GM18951 (cell line): ENCODE results near the gene NSFL1C.
"Not testable (repeated sequence)": the region's sequence is repeated elsewhere in the genome, so short reads cannot be mapped to it uniquely, and the experiment has no call there.

Experiments
- POLR2A ChIP-seq: IDR thresholded peaks from 4 replicates; pipeline ENCODE4 v1.6.1; 2011; ENCODE audit warnings: mild to moderate bottlenecking; ENCODE audit not compliant: insufficient read length, insufficient read depth; ENCODE audit errors: extremely low read depth
- in situ Hi-C: fragments of 300-500 bp; cut with MboI; formaldehyde crosslinking; loops from one replicate; pipeline ENCODE4 v1.12.0; 2022; ENCODE audit warnings: low sequenced_read_pairs, mixed read lengths, inconsistent platforms; ENCODE audit not compliant: unreplicated experiment

NSFL1C gene

DNA sequence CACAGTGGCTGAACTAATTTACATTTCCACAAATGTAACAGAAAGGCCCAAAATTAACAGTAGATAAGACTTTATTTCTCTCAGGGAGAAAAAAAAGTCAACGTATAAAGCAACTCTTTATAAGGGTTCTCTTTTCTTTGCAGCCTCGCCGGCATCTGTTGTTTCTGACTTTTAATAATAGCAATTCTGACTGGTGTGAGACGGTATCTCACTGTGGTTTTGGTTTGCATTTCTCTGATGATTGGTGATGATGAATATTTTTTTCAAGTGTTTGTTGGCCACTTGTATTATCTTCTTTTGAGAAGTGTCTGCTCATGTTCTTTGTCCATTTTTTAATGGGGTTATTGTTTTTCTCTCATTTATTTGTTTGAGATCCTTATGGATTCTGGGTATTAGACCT, 46.6 kb downstream of the NSFL1C start:
- no peak for TF ChIP-seq POLR2A
- in situ Hi-C loops = no loop called here

DNA sequence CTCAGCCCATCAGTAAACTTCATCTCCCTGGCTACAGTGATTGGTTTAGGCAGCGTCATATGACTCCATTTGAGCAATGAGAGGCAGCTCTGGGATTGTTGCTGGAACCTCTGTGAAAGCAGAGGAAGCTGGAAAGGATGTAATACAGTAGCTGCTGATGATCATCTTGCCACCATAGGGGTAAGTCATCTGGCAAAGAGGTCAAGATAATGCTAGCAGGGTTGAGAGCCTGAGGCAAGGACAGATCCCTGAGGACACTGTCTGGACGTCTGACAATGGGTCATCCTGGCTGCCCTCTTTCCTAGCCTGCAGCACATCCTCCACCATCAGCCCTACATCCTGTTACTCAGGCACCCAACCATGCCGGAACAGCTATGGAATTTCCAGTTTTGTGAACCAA, 48.3 kb downstream of the NSFL1C start:
- TF ChIP-seq POLR2A = no peak
- in situ Hi-C loops = no loop called here

DNA sequence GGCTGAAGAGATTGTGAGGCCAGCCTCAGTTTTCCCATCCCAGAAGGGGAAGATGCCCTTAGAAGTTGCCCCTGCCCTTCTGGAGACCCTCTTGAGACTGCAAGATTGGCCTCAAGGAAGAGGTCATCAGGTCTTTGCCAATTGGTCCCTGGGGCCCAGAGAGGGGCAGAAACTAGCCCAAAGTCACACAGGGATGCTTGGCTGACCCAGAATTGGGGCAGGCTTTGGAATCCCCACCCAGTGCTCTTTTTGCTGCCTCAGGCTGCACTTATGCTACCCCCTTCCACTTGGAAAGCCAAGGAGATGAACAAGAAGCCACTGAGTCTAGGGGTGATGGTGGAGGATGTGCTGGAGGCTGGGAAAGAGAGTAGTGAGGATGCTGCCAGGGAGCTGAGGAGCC, 48.9 kb downstream of the NSFL1C start:
- in situ Hi-C loops = no loop called here
- TF ChIP-seq POLR2A = no peak

DNA sequence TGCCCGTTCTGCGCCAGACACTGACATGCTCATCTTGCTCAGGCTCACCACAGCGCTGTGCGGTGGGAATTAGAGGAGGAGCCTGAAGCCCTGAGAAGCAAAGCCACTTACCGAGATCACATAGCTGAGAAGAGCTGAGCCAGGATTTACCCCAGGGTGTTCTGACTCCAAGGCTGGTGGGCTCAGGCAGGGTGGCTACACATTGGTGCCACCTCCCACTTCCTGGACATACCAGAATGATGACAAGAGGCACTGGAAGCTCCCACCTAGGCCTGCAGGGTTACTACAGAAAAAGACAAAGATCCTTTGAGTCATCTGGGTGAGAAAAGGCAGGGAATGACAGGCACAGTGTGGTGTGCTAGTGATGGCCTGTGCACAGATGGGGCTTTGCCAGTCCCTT, 49.4 kb downstream of the NSFL1C start:
- no peak for TF ChIP-seq POLR2A
- in situ Hi-C loops = no loop called here

DNA sequence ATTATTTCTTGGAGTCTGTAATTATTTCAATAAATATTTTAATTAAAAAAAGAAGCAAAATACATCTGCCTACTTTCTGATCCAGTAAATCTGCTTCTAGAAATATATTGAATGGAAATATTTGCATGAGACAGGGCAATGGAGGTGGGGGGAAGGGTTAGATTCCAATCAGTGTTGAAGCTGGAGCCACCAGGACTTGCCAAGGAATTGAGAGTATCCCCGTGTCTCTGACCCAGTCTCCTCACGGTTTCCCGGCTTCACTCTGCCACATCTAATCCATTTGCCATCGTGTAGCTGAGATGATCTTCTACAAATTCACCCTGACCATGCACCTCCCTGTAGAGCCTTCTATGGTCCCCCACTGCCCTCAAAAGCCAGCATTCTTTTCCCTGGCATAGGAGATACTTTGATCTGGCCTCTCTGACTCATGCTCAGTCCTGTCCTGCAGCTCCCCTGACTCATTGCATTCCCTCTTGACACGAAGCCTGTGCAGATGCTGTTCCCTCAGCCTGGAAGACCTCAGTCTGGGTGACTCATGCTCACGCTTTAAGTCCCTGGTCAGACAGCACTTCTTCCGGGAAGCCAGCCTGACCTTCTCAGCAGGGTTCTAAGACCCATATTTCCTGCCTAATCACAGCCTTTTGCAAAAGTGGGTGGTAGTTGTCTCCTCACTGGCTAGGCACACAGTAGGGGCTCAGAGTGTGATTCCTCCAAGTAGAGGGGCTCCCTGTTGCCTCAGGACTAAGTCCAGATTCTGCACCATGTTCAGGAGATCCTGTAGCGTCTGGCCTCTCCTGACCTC, 50.8 kb downstream of the NSFL1C start:
- no peak for TF ChIP-seq POLR2A
- in situ Hi-C loops = no loop called here

DNA sequence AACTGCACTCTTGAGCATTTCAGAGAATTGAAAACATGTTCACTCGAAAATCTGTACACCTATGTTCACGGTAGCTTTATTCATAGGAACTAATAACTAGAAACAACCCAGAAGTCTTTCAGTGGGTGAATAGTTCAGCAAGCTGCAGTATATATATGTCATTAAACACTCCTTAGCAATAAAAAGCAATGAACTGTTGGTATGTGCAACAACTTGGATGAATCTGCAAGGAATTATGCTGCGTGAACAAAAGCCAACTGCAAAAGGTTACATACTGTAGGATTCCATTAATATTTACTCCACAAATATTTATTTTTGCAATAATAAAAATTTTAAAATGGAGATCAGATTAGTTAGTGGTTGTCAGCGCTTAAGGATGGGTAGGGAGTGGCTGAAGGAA, 51.7 kb downstream of the NSFL1C start:
- in situ Hi-C loops = no loop called here
- no peak for TF ChIP-seq POLR2A

DNA sequence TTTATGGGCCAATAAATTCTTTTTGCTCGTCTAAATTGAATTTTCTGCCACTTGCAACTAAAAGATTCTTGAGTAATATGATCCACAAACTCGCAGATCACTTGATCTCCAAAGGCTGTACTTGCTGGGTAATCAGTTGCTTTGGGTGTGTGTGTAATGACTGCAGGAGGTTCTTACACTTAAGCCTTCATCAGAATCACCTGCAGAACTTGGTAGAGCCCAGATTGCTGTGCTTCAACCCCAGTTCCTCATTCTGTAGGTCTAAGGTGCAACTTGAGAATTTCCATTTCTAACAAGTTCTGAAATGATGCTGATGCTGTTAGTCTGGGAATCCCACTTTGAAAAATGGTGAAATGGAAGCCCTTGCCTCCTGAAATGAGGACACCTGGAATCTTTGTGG, 60.8 kb downstream of the NSFL1C start:
- in situ Hi-C loops = no loop called here
- no peak for TF ChIP-seq POLR2A

DNA sequence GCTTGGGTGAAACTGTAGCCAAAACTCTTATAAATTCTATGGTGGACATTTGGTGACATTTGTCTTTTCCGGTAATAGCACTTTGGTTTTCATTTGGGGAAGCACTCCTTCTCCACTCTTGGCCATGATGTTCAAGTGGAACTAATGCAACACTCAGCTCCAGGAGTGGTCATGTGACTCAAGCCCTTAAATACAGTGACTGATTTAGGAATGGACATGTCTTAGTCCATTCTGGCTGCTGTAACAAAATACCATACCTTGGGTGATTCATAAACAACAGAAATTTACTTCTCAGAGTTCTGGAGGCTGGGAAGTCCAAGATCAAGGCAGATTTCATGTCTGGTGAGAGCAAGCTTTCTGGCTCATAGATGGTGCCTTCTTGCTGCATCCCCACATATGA, 63.0 kb downstream of the NSFL1C start:
- no peak for TF ChIP-seq POLR2A
- in situ Hi-C loops = no loop called here

DNA sequence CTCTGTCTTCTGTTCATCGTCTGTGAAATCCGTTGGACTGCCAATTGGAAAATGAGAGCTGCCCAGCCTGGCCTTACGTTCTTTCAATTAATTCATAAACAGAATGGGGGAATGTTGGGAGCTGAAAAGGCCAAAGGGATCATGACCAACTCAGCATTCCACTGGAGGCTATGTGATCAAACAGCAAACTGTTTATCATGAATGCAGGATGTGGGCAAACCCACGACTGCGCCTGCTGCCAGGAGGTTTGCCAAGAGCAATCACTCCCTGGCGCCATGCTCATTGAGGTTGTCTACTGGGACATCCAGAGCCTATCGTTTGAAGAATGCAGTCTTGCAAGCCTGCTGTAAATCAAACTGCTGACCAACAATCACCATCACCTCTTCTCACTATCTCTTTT, 64.5 kb downstream of the NSFL1C start:
- in situ Hi-C loops = no loop called here
- no peak for TF ChIP-seq POLR2A

DNA sequence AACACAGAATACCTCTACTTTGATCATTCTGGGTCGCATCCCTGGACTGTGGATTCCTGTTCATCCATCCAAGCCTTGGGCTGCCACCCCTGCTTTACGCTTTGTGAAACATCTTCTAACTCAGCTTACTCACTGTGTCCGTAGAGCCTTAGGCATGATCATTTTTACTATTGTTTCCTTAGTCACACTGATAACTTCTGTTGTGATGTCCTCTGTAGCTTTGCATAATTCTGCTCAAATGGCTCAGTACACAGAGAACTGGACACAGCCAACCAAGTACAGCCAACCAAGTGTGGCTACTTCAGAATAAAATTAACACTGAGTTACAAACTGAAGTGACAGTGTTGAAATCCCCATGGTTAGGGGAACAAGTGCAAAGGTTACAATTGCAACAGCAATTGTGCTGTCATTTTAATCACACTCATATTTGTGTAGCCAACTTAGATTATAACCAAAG, 65.2 kb downstream of the NSFL1C start:
- in situ Hi-C loops = no loop called here
- TF ChIP-seq POLR2A = no peak

DNA sequence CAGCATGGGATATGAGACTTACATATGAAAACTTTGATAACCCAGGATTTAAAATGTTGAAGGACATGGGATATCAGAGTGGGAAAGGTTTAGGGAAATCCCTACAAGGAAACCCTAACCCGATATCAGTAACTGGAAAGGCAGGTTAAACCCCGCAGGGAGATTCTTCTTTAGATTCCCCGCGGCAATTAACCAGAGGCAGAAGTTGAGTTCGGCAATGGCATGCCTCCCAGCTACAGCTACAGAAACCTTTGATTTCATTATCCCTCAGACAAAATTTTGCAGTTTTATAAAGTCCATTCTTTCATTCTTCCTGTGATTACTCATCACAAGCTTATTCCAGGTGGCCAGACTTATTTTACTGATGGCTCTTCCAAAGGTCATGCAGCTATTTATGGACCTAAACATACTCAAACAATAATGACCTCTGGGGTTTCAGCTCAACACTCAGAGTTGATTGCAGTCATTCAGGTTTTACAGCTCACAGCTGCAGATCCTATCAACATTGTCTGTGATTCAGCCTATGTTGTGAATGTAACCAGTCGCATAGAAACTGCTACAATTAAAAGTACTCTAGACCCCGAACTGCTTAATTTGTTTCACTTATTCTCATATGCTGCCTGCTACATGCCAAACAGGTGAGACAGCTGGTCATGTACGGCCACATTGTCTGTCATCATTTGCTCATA, 66.8 kb downstream of the NSFL1C start:
- in situ Hi-C loops = not testable (repeated sequence)

DNA sequence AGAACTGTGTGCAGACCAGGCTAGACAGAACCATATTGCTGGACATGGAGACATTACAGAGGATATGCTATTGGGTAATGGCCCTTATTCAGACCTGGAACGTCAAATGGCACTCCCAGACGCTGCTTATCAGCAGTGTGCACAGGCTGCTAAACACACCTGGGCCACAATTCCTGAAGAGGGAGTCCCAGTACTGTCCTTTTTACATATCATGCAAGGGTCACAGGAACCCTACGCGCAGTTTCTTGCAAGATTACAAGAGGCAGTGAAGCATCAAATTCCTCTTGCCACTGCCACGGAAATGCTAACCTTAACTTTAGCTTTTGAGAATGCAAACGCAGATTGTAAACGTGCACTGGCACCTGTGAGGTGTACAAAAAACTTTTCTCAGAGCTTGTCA, 68.5 kb downstream of the NSFL1C start:
- in situ Hi-C loops = not testable (repeated sequence)

DNA sequence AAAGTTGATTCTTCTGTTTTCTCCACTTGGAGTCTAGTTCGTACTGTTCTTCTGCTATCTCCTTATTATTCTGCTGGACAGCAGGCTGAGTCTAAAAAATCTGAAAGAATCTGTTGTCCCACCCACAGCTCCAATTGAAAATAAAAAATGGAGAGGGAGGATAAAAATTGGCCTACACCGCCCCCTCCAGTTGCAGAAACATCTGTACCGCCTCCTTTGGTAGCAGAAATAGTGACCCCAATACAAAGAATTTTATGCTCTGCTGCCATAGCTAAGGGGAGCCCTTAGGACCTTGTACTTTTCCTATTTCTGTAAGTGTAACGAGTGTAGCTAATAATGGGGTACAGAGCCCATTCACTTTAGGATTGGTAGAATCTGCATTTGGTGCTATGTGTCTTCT, 68.9 kb downstream of the NSFL1C start:
- TF ChIP-seq POLR2A = no peak
- in situ Hi-C loops = no loop called here

DNA sequence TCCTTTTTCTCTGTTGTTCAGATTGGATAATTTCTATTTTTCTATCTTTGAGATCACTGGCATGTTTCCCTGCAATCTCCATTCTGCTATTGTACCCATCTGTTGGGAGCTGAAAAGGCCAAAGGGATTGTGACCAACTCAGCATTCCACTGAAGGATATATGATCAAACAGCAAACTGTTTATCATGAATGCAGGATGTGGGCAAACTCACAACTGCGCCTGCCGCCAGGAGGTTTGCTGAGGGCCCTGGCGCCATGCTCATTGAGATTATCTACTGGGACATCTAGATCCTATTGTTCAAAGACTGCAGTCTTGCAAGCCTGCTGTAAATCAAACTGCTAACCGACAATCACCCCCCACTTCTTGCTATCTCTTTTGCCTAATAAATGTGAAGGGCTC, 69.9 kb downstream of the NSFL1C start:
- no peak for TF ChIP-seq POLR2A
- in situ Hi-C loops = no loop called here

DNA sequence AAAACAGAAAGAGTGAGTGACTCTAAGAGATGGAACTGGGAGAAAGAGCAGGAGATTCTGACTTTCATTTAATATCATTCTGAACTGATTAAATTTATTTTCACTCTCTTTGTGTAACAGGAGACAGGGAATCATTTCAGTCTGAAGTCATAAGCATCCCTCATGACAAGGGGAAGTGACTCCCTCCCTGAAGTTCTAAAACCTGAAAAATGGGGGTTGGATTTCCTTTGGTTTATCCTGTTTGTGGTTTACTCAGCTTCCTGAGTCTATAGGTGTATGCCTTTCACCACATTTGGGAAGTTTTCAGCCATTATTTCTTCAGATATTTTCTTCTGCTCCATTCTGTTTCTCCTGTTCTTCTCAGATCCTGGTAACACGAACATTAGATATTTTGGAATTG, 70.4 kb downstream of the NSFL1C start:
- in situ Hi-C loops = no loop called here
- no peak for TF ChIP-seq POLR2A

DNA sequence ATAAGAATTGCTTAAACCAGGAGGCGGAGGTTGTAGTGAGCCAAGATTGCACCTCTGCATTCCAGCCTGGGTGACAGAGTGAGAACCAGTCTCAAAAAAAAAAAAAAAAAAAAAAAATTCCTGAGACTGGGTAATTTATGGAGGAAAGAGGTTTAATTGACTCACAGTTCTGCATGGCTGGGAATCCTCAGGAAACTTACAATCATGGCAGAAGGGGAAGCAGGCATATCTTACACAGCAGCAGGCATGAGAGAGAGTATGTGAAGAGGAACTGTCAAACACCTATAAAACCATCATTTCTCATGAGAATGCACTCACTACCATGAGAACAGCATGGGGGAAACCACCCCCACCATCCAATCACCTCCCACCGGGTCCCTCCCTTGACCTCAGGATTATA, 72.0 kb downstream of the NSFL1C start:
- in situ Hi-C loops = no loop called here
- no peak for TF ChIP-seq POLR2A
